Pons (tissue), 1 donor: ENCODE results near the gene STK32C.

Source experiments
- DNase-seq: peaks from one replicate; pipeline ENCODE4 v3.0.0-alpha.2; 2016; ENCODE audit warnings: low spot score

STK32C gene

DNA sequence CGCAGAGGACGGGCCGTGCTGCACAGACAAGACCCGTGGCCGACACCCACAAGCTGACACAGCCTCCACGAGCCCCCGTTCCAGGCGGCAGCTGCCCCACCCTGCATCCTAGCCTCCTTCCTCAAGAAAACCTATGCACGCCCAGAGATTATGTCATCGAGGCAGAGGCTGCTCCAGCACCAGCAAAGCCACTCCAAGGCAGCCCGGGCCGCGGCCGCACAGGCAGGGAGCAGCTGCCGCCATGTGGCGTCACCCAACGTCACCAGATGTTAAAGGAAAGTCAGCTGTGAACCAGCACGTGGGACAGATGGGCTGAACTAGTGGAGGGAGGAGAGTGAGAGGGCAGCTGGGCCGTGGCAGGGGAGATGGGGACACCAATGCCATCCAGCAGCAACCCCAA lies 59.8 kb downstream of the STK32C start:
- no peak for DNase-seq

- no peak for DNase-seq
Measured at GRCh38 chr10:132246296-132246695, 61.5 kb downstream of the STK32C start.

- DNase-seq = peak; percentile 51
Measured at GRCh38 chr10:132245056-132245455, 62.7 kb downstream of the STK32C start.

DNA sequence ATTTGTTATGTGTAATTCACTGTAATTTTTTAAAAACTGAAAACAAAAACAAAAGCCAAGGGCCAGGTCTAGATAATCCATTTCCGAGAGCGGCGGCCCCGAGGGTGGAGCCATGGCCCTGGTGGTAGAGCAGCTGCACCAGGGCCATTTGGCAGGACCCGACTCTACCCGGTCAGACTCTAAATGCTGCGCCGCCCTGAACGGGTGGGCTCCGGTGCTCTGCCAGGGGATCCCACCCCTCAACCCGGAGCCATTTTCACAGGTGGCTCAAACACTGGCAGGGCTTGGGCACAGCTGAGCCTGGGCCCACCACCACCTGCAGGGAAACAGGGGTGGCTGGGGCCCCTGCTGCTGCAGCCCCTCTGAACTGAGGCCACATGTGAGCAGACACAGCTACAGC lies 64.1 kb downstream of the STK32C start:
- DNase-seq = no peak

- no peak for DNase-seq
Measured at GRCh38 chr10:132243141-132243540, 64.6 kb downstream of the STK32C start.

DNA sequence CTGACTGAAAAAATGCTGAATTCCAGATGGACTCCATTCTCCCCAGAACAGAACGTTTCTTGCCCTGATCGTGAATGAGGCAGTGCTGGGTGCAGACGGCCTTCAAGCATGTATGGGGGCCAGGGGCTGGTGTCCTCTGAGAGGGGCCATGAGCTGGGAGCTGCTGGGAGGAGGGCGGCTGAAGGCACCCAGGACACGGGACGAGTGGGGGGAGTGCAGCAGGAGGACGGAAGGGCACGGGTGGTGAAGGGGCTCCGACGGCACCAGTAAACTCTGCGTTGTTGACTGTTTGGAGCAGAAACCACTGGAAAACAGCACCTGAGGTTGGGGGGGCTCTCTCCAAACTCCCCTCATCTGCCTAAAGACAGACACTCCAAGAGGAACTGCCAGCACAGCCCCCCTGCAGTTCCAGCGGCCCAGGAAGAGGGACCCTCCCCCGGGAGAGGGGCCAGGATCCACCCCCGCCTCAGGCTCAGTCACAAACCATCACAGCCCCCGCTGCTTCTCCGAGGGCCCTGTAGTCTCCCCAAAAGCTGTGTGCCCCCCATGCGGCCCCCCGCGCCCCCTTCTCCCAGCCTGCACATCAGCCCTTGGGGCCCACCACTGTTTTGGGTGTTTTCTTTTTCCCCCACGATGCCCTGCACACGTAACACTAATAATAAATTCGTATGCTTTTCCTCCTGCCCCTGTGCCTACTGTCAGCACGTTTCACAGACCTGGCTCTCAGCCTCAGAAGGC lies 65.5 kb downstream of the STK32C start:
- DNase-seq = no peak

- no peak for DNase-seq
Measured at GRCh38 chr10:132241496-132241895, 66.3 kb downstream of the STK32C start.

DNA sequence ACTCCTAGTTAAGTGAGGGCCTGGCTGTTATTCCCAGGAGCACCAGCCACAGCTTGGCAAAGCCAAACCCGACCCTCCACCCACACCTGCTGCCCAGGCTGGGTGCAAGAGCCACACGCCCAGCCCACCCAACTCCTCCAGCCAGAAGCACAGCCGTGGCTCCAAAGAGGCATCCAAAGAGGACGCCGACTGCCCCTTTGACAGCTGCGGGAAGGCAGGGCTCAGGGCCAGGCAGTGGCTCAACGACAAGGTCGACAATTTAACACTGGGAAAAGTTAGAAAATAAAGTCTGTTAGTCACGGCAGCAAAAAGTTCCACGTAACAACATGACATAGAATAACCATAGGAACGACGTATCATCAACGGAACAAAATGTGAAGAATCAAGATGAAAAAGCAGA lies 66.7 kb downstream of the STK32C start:
- no peak for DNase-seq

- no peak for DNase-seq
Measured at GRCh38 chr10:132240581-132240980, 67.2 kb downstream of the STK32C start.

- DNase-seq = no peak
Measured at GRCh38 chr10:132240156-132240555, 67.6 kb downstream of the STK32C start.

GRCh38 chr10:132239126-132240031 lies 68.4 kb downstream of the STK32C start:
- no peak for DNase-seq

- no peak for DNase-seq
Measured at GRCh38 chr10:132238371-132239125, 69.2 kb downstream of the STK32C start.

DNA sequence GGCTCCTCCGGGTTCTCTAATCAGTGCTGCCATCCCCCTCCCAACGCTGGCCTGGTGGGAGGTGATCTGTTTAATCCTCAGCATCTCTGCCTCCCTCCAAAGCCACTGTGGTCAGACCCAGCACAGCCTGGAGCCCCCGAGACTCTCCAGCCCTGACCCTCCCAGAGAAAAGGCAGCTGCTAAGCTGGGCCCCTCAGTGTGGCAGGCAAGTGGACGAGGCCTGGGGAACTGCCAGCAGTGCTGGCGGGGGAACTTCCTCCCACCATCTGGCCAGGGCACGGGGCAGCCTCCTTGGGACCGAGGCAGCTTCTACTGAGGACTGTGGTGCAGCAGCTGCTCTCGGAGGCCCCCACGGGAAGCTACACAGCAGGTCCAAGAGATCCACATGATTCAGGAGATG lies 69.9 kb downstream of the STK32C start:
- no peak for DNase-seq

DNA sequence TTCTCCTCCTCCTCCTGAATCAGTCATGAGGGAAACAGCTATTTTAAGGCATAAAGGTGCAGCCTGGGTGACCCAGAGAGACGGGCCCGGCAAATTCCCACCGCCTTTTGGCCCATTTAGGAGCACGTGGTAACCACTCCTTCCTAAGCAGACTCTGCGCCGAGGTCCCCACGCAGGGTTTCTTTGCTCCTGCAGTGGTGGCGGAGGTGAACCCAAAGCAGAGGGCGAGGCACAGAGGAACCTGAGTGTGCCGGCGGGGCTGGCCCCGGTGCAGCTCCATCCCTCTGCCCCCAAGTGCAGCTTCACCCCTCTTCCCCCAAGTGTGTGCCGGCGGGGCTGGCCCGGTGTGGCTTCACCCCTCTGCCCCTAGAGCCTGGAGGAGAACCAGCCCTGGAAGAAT lies 70.4 kb downstream of the STK32C start:
- DNase-seq = no peak

DNA sequence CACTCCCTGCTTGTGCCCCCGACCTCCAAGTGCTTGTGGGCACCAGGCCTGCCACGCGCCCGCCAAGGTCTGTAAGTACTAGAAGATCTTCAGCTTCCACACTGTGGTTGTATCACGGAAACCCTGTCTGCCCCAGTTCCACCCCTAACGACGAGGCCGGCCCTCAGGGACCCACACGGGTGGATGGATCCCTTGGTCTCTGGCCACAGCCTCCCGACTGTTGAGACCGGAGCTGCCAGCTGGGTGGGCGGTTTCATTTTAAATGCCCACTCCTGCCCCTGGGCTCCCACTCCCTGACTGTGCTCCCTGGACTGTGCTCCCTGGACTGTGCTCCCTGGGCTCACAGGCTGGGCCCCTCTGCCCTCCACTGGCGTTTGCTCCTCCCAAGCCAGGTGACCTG lies 70.9 kb downstream of the STK32C start:
- no peak for DNase-seq

DNA sequence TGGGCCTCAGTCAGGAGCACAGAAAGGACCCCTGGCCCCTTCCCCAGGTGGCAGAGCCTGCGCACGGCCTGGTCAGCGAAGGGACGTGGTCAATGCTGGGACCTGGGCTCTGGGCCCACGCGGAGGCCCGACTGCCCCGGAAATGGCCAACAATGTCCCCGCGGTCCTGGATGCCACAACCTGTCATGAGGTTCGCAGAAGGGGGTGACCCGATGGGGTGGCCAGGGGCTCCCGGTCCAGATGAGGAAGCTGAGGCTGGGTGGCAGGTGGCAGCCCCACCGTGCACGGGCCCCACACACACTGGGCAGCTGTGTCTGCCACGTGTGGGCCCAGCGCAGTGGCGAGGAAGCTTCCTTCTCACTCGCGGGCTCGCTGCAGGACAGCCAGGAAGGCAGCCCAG lies 71.6 kb downstream of the STK32C start:
- no peak for DNase-seq

DNA sequence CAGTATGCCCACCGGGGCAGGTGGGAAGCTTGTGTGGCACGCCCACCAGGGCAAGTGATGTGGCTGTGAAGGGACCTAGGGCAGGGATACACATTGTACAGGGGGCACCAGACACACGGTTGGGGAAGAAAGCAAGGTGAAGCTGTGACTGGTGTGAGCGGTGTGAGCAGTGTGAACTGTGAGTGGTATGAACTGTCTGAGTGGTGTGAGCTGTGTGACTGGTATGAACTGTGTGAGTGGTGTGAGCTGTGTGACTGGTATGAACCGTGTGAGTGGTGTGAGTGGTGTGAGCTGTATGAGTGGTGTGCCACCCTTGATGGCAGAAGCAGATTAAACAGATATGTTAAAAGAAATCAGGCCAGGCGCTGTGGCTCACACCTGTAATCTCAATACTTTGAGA lies 72.9 kb downstream of the STK32C start:
- no peak for DNase-seq

DNA sequence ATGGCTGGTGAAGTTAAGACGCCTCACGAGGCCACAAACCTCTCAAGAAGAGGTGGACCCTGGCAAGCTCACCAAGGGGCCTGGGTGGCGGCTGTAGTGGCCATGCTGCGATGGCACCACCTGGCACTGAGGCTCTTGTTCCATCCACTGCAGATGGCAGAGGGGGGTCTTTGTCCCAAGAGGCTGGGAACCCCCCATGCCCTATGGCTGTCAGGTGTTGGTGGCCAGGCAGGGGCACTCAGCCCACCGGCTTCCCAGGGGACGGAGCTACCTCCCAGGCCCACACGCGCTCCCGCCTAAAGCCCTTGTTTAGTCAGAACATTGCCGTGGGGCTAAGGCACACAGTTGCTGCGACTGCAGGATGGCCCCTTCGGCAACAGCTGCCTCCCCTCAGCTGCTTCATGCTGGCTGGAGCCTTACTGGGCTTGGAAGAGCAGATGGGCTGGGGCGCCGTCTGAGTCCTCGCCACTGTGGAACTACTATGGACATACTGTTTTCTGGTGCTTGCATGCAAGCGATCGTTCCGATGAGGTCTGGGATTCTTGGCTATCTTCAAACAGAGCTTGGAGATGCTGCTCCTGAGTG lies 74.2 kb downstream of the STK32C start:
- DNase-seq = no peak

DNA sequence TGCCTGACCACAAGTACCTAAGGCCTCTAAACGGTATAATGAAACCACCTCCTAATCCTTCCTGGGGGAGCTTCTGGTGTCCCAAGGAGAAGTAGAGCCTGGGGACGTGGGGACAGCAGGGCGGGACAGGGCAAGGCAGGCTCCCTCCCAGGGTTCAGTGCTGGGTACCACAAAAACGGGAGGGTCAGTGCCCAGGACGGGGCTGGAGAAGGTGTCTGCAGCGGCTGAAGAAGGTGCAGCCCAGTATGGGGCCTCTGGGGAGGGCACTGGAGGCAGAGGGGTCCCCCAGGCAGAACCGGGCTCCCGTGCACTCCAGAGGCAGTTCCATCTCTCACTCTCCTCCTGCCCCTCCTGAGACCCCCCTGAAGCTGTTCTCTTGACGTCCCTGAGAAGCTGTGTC lies 74.8 kb downstream of the STK32C start:
- peak; percentile 45 for DNase-seq

- DNase-seq = peak; percentile 76
Measured at GRCh38 chr10:132232023-132232951, 75.5 kb downstream of the STK32C start.

GRCh38 chr10:132231656-132232022 lies 76.1 kb downstream of the STK32C start:
- no peak for DNase-seq
